ENCODE data around the gene TREH.
"Not testable (repeated sequence)": the region's sequence is repeated elsewhere in the genome, so short reads cannot be mapped to it uniquely, and the experiment has no call there.

Gene TREH

GRCh38 chr11:118679483-118679882 is at the start of gene TREH:
Gene TREH, minus strand, starts transcription at chr11:118679650. Its CDS starts 23 bp downstream, at chr11:118679627.
- DNase-seq (ENCODE audit: low read depth in 4 of 4, low spot score in 1 of 4) = no peak

GRCh38 chr11:118728112-118728511 is 48.7 kb upstream of the TREH start:
- DNase-seq (ENCODE audit: low read depth in 4 of 4, low spot score in 1 of 4) = not testable (repeated sequence)

- DNase-seq (ENCODE audit: low read depth in 4 of 4, low spot score in 1 of 4) = not testable (repeated sequence)
Observed at GRCh38 chr11:118727721-118728066, 48.2 kb upstream of the TREH start.

GRCh38 chr11:118727001-118727720 is 47.7 kb upstream of the TREH start:
- not testable (repeated sequence) for DNase-seq (ENCODE audit: low read depth in 4 of 4, low spot score in 1 of 4)

GRCh38 chr11:118721478-118722015 is 42.1 kb upstream of the TREH start:
- not testable (repeated sequence) for DNase-seq (ENCODE audit: low read depth in 4 of 4, low spot score in 1 of 4)

- not testable (repeated sequence) for DNase-seq (ENCODE audit: low read depth in 4 of 4, low spot score in 1 of 4)
Observed at GRCh38 chr11:118720740-118721139, 41.3 kb upstream of the TREH start.

- DNase-seq (ENCODE audit: low read depth in 4 of 4, low spot score in 1 of 4) = not testable (repeated sequence)
Observed at GRCh38 chr11:118720078-118720477, 40.6 kb upstream of the TREH start.

- not testable (repeated sequence) for DNase-seq (ENCODE audit: low read depth in 4 of 4, low spot score in 1 of 4)
Observed at GRCh38 chr11:118718562-118718961, 39.1 kb upstream of the TREH start.

- not testable (repeated sequence) for DNase-seq (ENCODE audit: low read depth in 4 of 4, low spot score in 1 of 4)
Observed at GRCh38 chr11:118717733-118718132, 38.3 kb upstream of the TREH start.

GRCh38 chr11:118717221-118717620 is 37.8 kb upstream of the TREH start:
- not testable (repeated sequence) for DNase-seq (ENCODE audit: low read depth in 4 of 4, low spot score in 1 of 4)

GRCh38 chr11:118715837-118716260 is 36.4 kb upstream of the TREH start:
- no peak for DNase-seq (ENCODE audit: low read depth in 4 of 4, low spot score in 1 of 4)

GRCh38 chr11:118715245-118715831 is 35.9 kb upstream of the TREH start:
- DNase-seq (ENCODE audit: low read depth in 4 of 4, low spot score in 1 of 4) = no peak

GRCh38 chr11:118714816-118715215 is 35.4 kb upstream of the TREH start:
- no peak for DNase-seq (ENCODE audit: low read depth in 4 of 4, low spot score in 1 of 4)

GRCh38 chr11:118714416-118714815 is 35.0 kb upstream of the TREH start:
- DNase-seq (ENCODE audit: low read depth in 4 of 4, low spot score in 1 of 4) = not testable (repeated sequence)

GRCh38 chr11:118708296-118708695 is 28.8 kb upstream of the TREH start:
- DNase-seq (ENCODE audit: low read depth in 4 of 4, low spot score in 1 of 4) = no peak

GRCh38 chr11:118706546-118706825 is 27.0 kb upstream of the TREH start:
- no peak for DNase-seq (ENCODE audit: low read depth in 4 of 4, low spot score in 1 of 4)

GRCh38 chr11:118705791-118706545 is 26.5 kb upstream of the TREH start:
- DNase-seq (ENCODE audit: low read depth in 4 of 4, low spot score in 1 of 4) = no peak

GRCh38 chr11:118705111-118705741 is 25.8 kb upstream of the TREH start:
- no peak for DNase-seq (ENCODE audit: low read depth in 4 of 4, low spot score in 1 of 4)

- DNase-seq (ENCODE audit: low read depth in 4 of 4, low spot score in 1 of 4) = no peak
Observed at GRCh38 chr11:118703563-118704106, 24.2 kb upstream of the TREH start.

GRCh38 chr11:118699506-118700220 is 20.2 kb upstream of the TREH start:
- DNase-seq (ENCODE audit: low read depth in 4 of 4, low spot score in 1 of 4) = no peak

- DNase-seq (ENCODE audit: low read depth in 4 of 4, low spot score in 1 of 4) = no peak
Observed at GRCh38 chr11:118697346-118697745, 17.9 kb upstream of the TREH start.

Data from stimulated activated CD4-positive, alpha-beta T cell treated with anti-CD3 and anti-CD28 coated beads, Interleukin-1b, Interleukin-23, amount 100 ng/mL, for 24 hours (primary cell).